ENCODE data around the gene COL15A1. TPM values are rescaled to one million over a fixed set of nuclear protein-coding genes. Genes with fewer than 3 reads are reported as not detected.
A peak's percentile ranks its signal among the peaks of the same experiment; 100 is the strongest.

Gene COL15A1
- polyA plus RNA-seq, 3 donors = 7.5 to 61.5 (median 13.5) TPM

GRCh38 chr9:99103054-99103895, 159.6 kb downstream of the COL15A1 start:
- H3K27ac ChIP-seq (ENCODE audit: low read depth, low read length) = no peak overlapping the region
- WGBS, 3 donors = 71 to 80% (median 74%) methylated on average over 11 of the region's 11 CpGs

- H3K27ac ChIP-seq (ENCODE audit: low read depth, low read length) = no peak overlapping the region
- WGBS, 3 donors = 5 to 23% (median 6%) methylated on average over 14 of the region's 14 CpGs
Measured at GRCh38 chr9:99103901-99104458, 160.3 kb downstream of the COL15A1 start.

- H3K27ac ChIP-seq (ENCODE audit: low read depth, low read length) = peak within 1 kb of the TSS; percentile 84
- WGBS, 3 donors = 0 to 1% (median 0%) methylated on average over 46 to 60 of the region's 60 CpGs
Measured at GRCh38 chr9:99104459-99105151, 160.9 kb downstream of the COL15A1 start, which contains the start of gene TGFBR1. TGFBR1 (plus strand) TSS chr9:99105113; CDS start chr9:99105206, 93 bp downstream.

GRCh38 chr9:99105152-99106043, 161.7 kb downstream of the COL15A1 start:
- 0 to 1% (median 0%) methylated on average over 66 to 114 of the region's 118 CpGs for WGBS, 3 donors
- peak overlapping the region; percentile 84 for H3K27ac ChIP-seq (ENCODE audit: low read depth, low read length)

- 1 to 4% (median 2%) methylated on average over 9 of the region's 9 CpGs for WGBS, 3 donors
- H3K27ac ChIP-seq (ENCODE audit: low read depth, low read length) = peak overlapping the region; percentile 84
Measured at GRCh38 chr9:99106044-99106375, 162.3 kb downstream of the COL15A1 start.

GRCh38 chr9:99107421-99107820, 163.7 kb downstream of the COL15A1 start:
- WGBS, 3 donors = 15 to 51% (median 29%) methylated on average over 3 of the region's 3 CpGs
- no peak overlapping the region for H3K27ac ChIP-seq (ENCODE audit: low read depth, low read length)

GRCh38 chr9:99108131-99108530, 164.4 kb downstream of the COL15A1 start:
- no peak overlapping the region for H3K27ac ChIP-seq (ENCODE audit: low read depth, low read length)
- WGBS, 3 donors = 59 to 93% (median 83%) methylated on average over 2 of the region's 2 CpGs

- no peak overlapping the region for H3K27ac ChIP-seq (ENCODE audit: low read depth, low read length)
Measured at GRCh38 chr9:99109522-99109921, 165.8 kb downstream of the COL15A1 start.

GRCh38 chr9:99112750-99113413, 169.2 kb downstream of the COL15A1 start:
- 71 to 79% (median 72%) methylated on average over 6 of the region's 6 CpGs for WGBS, 3 donors
- H3K27ac ChIP-seq (ENCODE audit: low read depth, low read length) = no peak overlapping the region

More at GRCh38 chr9:99109522-99109921, 165.8 kb downstream of the COL15A1 start:
- 57 to 87% (median 57%) methylated on average over 3 of the region's 3 CpGs for WGBS, 3 donors

- H3K27ac ChIP-seq (ENCODE audit: low read depth, low read length) = no peak overlapping the region
- WGBS, 3 donors = 64 to 74% (median 68%) methylated on average over 2 of the region's 2 CpGs
Measured at GRCh38 chr9:99113414-99114048, 169.8 kb downstream of the COL15A1 start.

GRCh38 chr9:99114049-99114440, 170.3 kb downstream of the COL15A1 start:
- 58 to 88% (median 59%) methylated on average over 3 of the region's 3 CpGs for WGBS, 3 donors
- no peak overlapping the region for H3K27ac ChIP-seq (ENCODE audit: low read depth, low read length)

GRCh38 chr9:99114846-99115500, 171.3 kb downstream of the COL15A1 start:
- H3K27ac ChIP-seq (ENCODE audit: low read depth, low read length) = no peak overlapping the region
- WGBS, 3 donors = 78 to 88% (median 79%) methylated on average over 6 of the region's 6 CpGs

GRCh38 chr9:99116003-99116411, 172.3 kb downstream of the COL15A1 start:
- 61 to 88% (median 75%) methylated on average over 3 of the region's 3 CpGs for WGBS, 3 donors
- no peak overlapping the region for H3K27ac ChIP-seq (ENCODE audit: low read depth, low read length)

- no peak overlapping the region for H3K27ac ChIP-seq (ENCODE audit: low read depth, low read length)
- 61 to 91% (median 68%) methylated on average over 7 of the region's 7 CpGs for WGBS, 3 donors
Measured at GRCh38 chr9:99118782-99119466, 175.2 kb downstream of the COL15A1 start.

- no peak overlapping the region for H3K27ac ChIP-seq (ENCODE audit: low read depth, low read length)
Measured at GRCh38 chr9:99119976-99120655, 176.4 kb downstream of the COL15A1 start.
